ENCODE data around the gene SMG6.
"Not testable (repeated sequence)": the region's sequence is repeated elsewhere in the genome, so short reads cannot be mapped to it uniquely, and the experiment has no call there.

The SMG6 gene

DNA sequence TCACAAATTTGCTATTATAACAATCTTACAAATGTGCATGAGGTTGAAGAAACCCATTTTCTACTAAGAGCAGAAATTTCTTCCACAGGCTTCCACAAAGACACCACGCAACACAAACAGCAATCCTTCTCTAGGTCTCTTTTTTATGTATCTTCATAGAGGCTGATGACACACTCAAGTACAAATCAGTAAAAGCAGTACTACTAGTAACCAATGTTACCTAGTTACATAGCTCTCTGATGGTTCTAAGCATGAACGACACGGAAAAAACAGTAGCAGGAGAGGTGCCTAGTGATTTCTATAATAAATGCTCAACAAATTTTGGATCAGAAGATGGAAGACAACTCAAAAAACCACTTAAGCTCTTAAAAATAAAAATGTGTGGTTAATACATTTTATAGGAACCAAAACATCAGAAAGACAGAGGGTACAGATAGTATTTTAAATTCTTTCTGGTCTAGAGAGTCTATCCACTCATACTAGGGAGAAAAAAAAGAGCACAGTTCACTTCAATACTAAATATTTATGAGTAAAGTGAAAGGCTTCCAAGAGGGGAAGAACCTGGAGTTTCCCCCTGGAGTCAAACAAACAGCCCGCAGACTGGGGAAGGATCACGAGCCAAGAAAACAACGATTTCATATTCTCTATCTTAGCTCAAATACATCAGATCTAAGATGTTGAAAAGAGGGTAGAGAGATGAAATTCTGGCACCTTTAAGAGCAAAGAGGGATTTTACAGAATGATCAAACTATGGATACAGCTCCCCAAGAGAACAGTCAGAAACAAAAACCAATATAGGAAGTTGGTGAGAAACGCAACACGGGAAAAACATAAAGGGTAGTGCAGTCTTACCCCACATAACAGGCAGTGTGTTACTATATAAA is 40.2 kb downstream of the SMG6 start:
- DNase-seq (ENCODE audit: low read depth): no peak

GRCh38 chr17:2262135-2262587 is 41.4 kb downstream of the SMG6 start:
- peak; percentile 73 for DNase-seq (ENCODE audit: low read depth)

- DNase-seq (ENCODE audit: low read depth): no peak
Measured at GRCh38 chr17:2259769-2260536, 43.6 kb downstream of the SMG6 start.

GRCh38 chr17:2258830-2259229 is 44.8 kb downstream of the SMG6 start:
- DNase-seq (ENCODE audit: low read depth): not testable (repeated sequence)

GRCh38 chr17:2253768-2254406 is 49.7 kb downstream of the SMG6 start:
- no peak for DNase-seq (ENCODE audit: low read depth)

DNA sequence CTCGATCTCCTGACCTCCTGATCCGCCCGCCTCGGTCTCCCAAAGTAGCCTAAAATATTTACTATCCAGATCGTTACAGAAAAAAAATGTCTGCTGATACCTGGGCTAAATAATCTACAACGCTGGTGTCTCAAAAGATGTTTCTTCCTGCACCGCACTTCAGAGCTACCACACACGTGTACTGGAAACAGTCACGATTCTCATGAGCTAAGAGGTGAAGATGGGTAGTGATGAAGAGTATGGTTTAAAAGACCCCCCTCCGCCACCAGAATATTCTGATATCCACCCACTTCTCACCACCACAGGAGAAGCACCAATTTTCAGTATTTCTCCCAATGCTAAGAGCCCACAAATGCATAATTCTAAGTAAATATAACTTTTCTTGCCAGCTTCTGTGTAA is 50.2 kb downstream of the SMG6 start:
- DNase-seq (ENCODE audit: low read depth): no peak

GRCh38 chr17:2251098-2251497 is 52.5 kb downstream of the SMG6 start:
- DNase-seq (ENCODE audit: low read depth): no peak

DNA sequence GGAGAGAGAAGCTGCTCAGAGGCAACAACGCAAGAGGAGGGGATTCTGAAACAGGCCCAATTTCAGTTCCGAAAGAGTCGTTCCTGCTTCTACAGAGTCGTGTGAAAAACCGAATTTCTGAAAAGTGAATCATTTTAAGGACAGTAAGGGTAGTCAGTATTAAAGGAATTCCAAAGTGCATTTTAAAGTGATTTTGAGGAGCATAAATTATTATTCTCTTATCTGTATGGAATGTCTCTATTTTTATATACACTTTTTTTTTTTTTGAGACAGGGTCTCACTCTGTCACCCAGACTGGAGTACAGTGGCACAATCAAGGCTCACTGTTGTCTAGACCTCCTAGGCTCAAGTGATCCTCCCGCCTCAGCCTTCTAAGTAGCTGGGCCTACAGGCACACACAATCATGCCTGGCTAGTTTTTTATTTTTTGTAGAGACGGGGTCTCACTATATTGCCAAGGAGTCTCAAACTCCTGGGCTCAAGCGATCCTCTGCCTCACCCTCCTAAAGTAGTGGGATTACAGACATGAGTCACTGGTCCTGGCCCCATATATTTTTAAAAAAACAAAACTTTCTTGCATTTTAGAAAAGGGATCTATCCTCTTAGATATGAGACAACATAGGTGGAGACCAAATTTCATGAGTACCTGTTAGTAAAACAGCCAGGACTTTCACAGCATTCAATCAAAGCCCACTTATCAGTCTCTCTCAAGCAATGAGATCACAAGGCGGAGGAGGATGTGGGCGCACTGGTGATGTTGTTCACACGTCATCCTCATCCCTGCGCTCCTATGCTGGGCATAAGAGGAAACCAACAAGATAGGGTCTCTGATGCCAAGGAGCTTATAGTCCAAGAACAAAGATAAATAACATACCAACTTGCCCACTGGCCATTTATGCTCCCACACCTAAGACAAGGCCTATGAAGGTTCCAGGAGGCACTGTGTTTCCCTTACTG is 53.2 kb downstream of the SMG6 start:
- DNase-seq (ENCODE audit: low read depth): no peak

DNA sequence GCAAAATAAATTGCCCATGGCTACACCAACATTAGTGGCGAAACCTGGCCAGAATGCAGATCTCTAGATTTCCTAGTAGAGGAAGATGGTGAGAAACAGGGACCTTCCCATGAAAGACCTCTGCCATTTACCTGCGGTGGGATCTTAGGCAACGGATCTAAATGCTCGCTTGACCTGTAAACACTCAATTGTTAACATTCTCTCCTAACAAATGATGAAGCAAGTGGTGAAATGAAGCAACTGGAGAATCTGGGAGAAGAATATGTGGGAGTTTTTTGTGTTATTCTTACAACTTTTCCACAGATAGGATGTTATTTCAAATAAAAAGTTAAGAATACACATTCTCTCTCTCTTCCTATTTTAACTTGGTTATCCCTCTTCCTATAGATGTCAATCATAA is 56.6 kb downstream of the SMG6 start:
- DNase-seq (ENCODE audit: low read depth): no peak

GRCh38 chr17:2244545-2245525 is 58.8 kb downstream of the SMG6 start:
- peak; percentile 77 for DNase-seq (ENCODE audit: low read depth)

DNA sequence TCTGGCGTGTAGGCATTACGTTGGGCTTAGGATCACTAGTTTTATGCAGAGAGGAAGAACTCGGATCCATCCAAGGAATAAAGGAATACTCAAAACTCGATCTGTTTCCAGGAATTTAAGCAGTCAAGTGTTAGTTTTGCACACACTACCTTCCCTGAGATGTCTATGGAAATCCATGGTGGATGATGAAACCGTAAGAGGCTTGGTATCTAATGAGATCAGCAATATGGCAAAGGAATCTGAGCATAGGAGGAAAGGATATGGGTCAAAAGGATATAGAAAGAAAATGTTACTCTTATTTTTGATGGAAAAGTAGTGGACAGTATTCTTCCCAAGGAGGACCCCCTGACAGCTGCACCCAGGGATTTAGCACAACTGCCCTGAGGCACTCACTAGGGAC is 59.6 kb downstream of the SMG6 start:
- no peak for DNase-seq (ENCODE audit: low read depth)

DNA sequence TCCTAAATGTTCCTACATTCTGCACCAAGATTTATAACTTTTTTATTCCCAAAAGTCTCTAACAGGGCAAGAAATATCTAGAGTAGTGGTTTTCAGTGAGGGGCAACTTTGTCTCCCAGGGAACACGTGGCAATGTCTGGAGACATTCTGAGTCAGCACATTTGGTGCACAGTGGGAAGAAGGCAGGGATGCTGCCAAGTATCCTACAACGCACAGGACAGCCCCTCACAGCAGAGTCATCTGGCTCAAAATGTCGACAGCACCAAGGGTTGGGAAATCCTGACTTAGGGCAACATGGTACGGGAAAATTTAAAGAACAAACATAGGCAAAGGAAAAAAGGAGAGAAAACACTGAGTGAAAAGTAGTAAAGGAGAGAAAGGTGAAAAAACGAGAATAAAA is 61.8 kb downstream of the SMG6 start:
- DNase-seq (ENCODE audit: low read depth): peak; percentile 70

DNA sequence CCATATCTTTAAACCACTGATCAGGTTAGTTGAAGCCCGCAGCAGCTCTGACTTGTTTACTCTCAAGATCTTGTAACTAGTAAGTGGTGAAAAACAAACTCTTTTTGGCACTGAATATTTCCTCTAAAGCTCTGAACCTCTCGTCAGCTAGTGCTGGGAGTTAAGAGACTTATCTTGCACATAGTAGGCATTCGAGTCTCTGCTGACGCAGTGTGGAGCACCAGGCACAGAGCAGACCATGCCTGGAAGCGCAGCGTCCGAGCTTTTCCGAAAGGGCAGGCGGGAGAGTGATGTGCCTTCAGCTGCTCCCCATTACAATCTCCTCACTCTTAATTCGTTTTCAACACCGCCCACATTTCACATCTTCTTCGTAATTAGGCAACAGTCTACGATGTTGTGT is 63.0 kb downstream of the SMG6 start:
- no peak for DNase-seq (ENCODE audit: low read depth)

GRCh38 chr17:2239882-2240430 is 63.6 kb downstream of the SMG6 start:
- peak; percentile 80 for DNase-seq (ENCODE audit: low read depth)

- no peak for DNase-seq (ENCODE audit: low read depth)
Measured at GRCh38 chr17:2239170-2239551, 64.4 kb downstream of the SMG6 start.

DNA sequence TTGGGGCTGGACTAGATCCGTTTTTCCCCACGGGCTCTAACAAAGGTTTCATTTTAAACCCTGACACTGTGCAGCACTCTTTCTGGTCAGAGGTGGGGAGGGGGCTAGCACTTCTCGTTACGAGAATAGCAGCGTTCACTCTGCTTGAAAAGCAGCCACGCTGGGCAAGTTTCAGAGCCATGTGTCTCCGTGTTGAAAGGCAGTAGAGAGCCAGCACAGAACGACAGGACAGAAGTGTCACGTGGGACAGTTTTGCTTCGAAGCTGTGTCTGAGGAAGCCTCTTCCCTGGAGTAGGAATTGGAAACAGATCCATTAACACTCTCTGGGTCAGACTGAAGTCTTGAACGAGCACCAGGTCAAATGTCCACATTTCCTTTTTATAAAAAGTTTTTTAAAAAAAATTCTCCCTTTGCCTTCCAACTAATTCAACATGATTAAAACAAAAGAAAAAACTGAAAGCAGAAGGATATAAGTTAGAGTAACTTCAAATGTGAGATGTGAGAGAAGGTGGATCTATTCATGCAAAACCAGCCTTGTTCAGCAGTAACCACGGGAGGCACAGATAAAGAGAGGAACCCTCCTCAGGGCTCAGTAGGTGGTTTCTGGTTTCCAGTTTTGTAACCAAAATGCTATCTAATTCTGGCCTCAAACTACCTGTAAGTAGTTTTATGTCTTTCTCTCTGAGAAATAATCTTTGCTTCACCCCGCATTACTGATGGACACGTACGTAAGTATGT is 65.0 kb downstream of the SMG6 start:
- no peak for DNase-seq (ENCODE audit: low read depth)

GRCh38 chr17:2237950-2238349 is 65.6 kb downstream of the SMG6 start:
- DNase-seq (ENCODE audit: low read depth): no peak

GRCh38 chr17:2237521-2237921 is 66.1 kb downstream of the SMG6 start:
- peak; percentile 76 for DNase-seq (ENCODE audit: low read depth)

DNA sequence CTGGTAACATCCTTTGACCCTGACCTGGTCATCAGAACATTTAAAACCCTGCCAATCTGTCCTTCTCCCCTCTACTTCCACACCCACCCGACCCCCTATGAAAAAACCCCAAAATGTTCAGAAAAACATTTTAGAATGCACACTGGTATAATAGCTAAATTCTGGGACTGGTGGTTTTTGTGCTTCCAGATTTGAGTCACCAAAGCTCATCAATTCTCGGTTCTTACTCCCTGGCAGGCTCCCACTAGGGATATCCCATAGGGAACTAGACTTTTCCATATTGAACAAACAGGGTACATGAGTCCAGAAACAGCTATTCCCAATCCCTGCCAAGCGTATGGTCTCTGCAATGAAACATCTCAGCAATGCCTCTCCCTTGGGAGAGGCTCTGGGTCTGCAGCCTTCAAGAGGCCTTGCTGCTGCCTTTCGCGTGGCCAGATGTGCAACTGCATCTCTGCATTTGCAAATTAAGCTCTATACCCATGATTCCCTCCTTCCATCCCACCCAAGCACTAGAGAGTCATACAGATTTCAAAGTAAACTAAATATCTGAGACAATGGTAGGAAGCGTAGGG is 67.7 kb downstream of the SMG6 start:
- DNase-seq (ENCODE audit: low read depth): peak; percentile 87

All from stromal cell of bone marrow (primary cell).